Gastroesophageal sphincter (tissue), 4 donors: ENCODE results near the gene MGAM2. TPM values are rescaled to one million over a fixed set of nuclear protein-coding genes. Genes with fewer than 3 reads are reported as not detected.

Experiments used
- ATAC-seq: fragments of 150-250 bp; one replicate; pipeline ENCODE4 v1.9.1; 2016; ENCODE audit warnings: mild to moderate bottlenecking, moderate library complexity
- H3K27ac ChIP-seq, 4 donors: fragments of 200-600 bp; sonication (generic) in 3 of 4; 1 replicate in 3 of 4; 2 replicates in 1 of 4; pipeline ENCODE4 v1.5.1; 2016 to 2019
- H3K27me3 ChIP-seq: fragments of 200-600 bp; sonication (generic); one replicate; pipeline ENCODE4 v1.5.1; 2019
- H3K36me3 ChIP-seq, 2 donors: fragments of 200-600 bp; sonication (generic); one replicate each; pipeline ENCODE4 v1.5.1; 2019; ENCODE audit warnings: control low read depth in 1 of 2
- H3K4me1 ChIP-seq, 3 donors: fragments of 200-600 bp; sonication (generic); 1 replicate in 2 of 3; 2 replicates in 1 of 3; pipeline ENCODE4 v1.5.1; 2016 to 2019; ENCODE audit warnings: control low read depth in 2 of 3
- H3K4me3 ChIP-seq, 2 donors: fragments of 200-600 bp; sonication (generic); one replicate each; pipeline ENCODE4 v1.5.1; 2019; ENCODE audit warnings: mild to moderate bottlenecking in 1 of 2, moderate library complexity in 1 of 2
- H3K9me3 ChIP-seq, 3 donors: fragments of 200-600 bp; sonication (generic); one replicate each; pipeline ENCODE4 v1.5.1; 2017 to 2019; ENCODE audit warnings: control low read depth in 2 of 3
- EP300 ChIP-seq: sonication (generic); formaldehyde crosslinking; IDR thresholded peaks from one replicate; pipeline ENCODE4 v1.6.1; 2017; ENCODE audit warnings: antibody characterized with exemption, mild to moderate bottlenecking
- POLR2A ChIP-seq, 2 donors: fragments of 450-650 bp; IDR thresholded peaks; one replicate each; pipeline ENCODE4 v1.6.1; 2017; ENCODE audit warnings: antibody characterized with exemption in 2 of 2, mild to moderate bottlenecking in 2 of 2, moderate library complexity in 1 of 2
- POLR2AphosphoS5 ChIP-seq: sonication (generic); formaldehyde crosslinking; IDR thresholded peaks from one replicate; pipeline ENCODE4 v1.6.1; 2017; ENCODE audit warnings: antibody characterized with exemption
- WGBS, 2 donors: methylation state at CpG; one replicate each; pipeline ENCODE4 v1.1.5; 2018; ENCODE audit warnings: low coverage in 1 of 2; 5-methylcytosine and 5-hydroxymethylcytosine counted together
- total RNA-seq, 4 donors: library from RNA; depleted of rRNA; stranded (reverse); fragments of >200 nt; gene quantifications; one replicate each; pipeline ENCODE4 v1.1.0, GENCODE V29; 2016
- TF ChIP-seq, protein P1 (sequence below), 4 experiments: fragments of 200-600 bp in 2 of 4; fragments of 450-650 bp in 2 of 4; sonication (generic) in 1 of 4; IDR thresholded peaks; one replicate each; pipeline ENCODE4 v1.5.1; 2017 to 2019; ENCODE audit warnings: antibody characterized with exemption in 4 of 4, mild to moderate bottlenecking in 2 of 4, moderate library complexity in 2 of 4

Gene MGAM2
- total RNA-seq, 4 donors from 2014 or later, result 0.54 to 1.6 TPM; not detected in 2

DNA sequence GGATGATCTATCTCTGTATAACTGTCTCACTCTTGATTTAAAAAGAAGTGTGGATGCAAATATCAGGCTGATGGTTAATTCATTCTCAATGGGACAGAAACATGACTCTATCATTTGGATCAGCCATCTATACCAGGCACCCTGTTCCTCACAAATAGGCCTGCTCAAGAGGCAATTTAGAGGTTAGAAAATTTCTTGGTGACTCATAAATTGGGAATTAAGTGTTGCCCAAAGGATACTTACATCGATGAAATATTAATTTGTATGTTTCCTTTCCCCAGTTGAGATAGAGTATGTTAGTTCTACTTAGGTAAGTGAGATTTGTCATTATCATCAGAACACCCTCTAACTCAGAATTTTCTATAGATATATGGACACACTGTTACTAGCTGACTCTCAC, 88.7 kb downstream of the MGAM2 start:
- Histone ChIP-seq H3K27ac (no peak overlapping the region), H3K4me3 (no peak overlapping the region), H3K36me3 (no peaks in the 10 kb centered on the region), H3K27me3 (no peaks in the 10 kb centered on the region), H3K9me3 (no peaks in the 10 kb centered on the region), H3K4me1 (no peaks in the 10 kb centered on the region)
- no peak for TF ChIP-seq POLR2A (IDR thresholded peaks at IDR 0.05)
- TF ChIP-seq, protein P1, sequence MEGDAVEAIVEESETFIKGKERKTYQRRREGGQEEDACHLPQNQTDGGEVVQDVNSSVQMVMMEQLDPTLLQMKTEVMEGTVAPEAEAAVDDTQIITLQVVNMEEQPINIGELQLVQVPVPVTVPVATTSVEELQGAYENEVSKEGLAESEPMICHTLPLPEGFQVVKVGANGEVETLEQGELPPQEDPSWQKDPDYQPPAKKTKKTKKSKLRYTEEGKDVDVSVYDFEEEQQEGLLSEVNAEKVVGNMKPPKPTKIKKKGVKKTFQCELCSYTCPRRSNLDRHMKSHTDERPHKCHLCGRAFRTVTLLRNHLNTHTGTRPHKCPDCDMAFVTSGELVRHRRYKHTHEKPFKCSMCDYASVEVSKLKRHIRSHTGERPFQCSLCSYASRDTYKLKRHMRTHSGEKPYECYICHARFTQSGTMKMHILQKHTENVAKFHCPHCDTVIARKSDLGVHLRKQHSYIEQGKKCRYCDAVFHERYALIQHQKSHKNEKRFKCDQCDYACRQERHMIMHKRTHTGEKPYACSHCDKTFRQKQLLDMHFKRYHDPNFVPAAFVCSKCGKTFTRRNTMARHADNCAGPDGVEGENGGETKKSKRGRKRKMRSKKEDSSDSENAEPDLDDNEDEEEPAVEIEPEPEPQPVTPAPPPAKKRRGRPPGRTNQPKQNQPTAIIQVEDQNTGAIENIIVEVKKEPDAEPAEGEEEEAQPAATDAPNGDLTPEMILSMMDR (IDR thresholded peaks at IDR 0.05), result no peak
- no peak for TF ChIP-seq POLR2AphosphoS5
- TF ChIP-seq EP300, result no peak
- ATAC-seq, result no peak
- WGBS, 2 donors, result 74 to 80% methylated on average over 1 of the region's 1 CpG

GRCh38 chr7:142228537-142229104, 117.1 kb downstream of the MGAM2 start:
- no peak for ATAC-seq

DNA sequence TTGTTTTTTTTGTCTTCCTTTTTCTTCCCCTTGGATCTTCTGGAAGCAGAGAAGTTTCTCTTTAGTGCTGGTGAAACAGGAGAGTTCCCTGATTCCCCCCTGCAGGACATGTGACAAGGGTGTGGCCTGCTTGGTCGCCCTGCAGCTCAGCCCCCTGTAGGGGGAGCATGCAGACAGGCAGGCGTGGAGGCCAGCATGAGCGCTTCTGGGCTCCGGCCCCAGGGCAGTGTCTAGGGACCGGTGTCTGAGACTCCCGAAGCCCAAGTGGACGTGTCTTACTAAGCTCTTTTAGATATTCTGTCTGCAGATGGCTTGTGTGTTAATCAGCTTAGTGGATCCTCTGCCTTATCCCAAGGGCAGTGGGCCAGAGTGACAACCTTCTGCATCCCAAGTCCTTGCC, 120.2 kb downstream of the MGAM2 start:
- no peak overlapping the region for H3K4me3 ChIP-seq
- 10 to 48% methylated on average over 2 to 4 of the region's 7 CpGs for WGBS, 2 donors
- ATAC-seq, result no peak
- peaks cover 7% of the 10 kb centered on the region for H3K27me3 ChIP-seq
- H3K4me1 ChIP-seq, result no peaks in the 10 kb centered on the region
- no peak overlapping the region for H3K27ac ChIP-seq
- H3K9me3 ChIP-seq, result no peaks in the 10 kb centered on the region
- no peak for TF ChIP-seq POLR2A (IDR thresholded peaks at IDR 0.05)
- no peaks in the 10 kb centered on the region for H3K36me3 ChIP-seq

More at GRCh38 chr7:142228537-142229104, 117.1 kb downstream of the MGAM2 start:
- Histone ChIP-seq H3K9me3 (no peaks in the 10 kb centered on the region), H3K27ac (no peak overlapping the region), H3K36me3 (no peaks in the 10 kb centered on the region), H3K4me3 (no peak overlapping the region), H3K4me1 (no peaks in the 10 kb centered on the region), H3K27me3 (peaks cover 7% of the 10 kb centered on the region)
- 0 to 43% methylated on average over 1 of the region's 1 CpG for WGBS, 2 donors
- TF ChIP-seq, protein P1 (IDR thresholded peaks at IDR 0.05), result no peak
- no peak for TF ChIP-seq EP300

DNA sequence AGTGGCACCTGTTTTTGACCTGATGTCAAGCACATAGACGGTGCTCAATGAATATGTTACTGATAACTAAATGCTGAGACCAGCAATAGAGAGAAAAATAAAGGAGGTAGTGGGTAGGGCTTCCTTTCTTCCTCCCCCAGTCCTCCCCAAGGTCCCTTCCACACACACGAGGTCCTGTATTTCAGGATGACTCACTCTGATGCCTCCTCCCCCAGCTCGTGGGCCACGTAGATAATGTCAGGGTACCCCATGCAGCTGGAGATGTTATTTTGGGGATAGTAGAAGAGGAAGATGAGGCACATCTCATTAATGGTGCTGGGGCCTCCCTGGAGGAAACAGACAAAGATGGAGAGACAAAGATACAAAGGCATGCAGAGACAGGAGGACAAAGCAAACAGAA, 129.0 kb downstream of the MGAM2 start:
- no peaks in the 10 kb centered on the region for H3K36me3 ChIP-seq
- no peak overlapping the region for H3K4me3 ChIP-seq
- no peak for ATAC-seq
- TF ChIP-seq POLR2AphosphoS5 (no peak), EP300 (no peak), POLR2A (IDR thresholded peaks at IDR 0.05) (no peak)
- no peaks in the 10 kb centered on the region for H3K27me3 ChIP-seq
- H3K27ac ChIP-seq, result no peak overlapping the region
- no peaks in the 10 kb centered on the region for H3K9me3 ChIP-seq
- WGBS, 2 donors, result 41 to 42% methylated on average over 2 to 3 of the region's 4 CpGs
- H3K4me1 ChIP-seq, result no peaks in the 10 kb centered on the region

- H3K4me3 ChIP-seq, result no peak overlapping the region
- H3K4me1 ChIP-seq, result no peaks in the 10 kb centered on the region
- TF ChIP-seq EP300 (no peak), POLR2A (IDR thresholded peaks at IDR 0.05) (no peak), POLR2AphosphoS5 (no peak)
- TF ChIP-seq, protein P1 (IDR thresholded peaks at IDR 0.05), result no peak
- no peaks in the 10 kb centered on the region for H3K27me3 ChIP-seq
- 85% methylated on average over 5 of the region's 10 CpGs; no CpG with 5 or more reads in 1 of the 2 donors for WGBS, 2 donors
- no peak overlapping the region for H3K27ac ChIP-seq
- ATAC-seq, result no peak
- H3K9me3 ChIP-seq, result no peaks in the 10 kb centered on the region
- H3K36me3 ChIP-seq, result no peaks in the 10 kb centered on the region
Observed at GRCh38 chr7:142243823-142244222, 132.3 kb downstream of the MGAM2 start.
